ENCODE data around the gene GRSF1.
"Not testable (repeated sequence)": the region's sequence is repeated elsewhere in the genome, so short reads cannot be mapped to it uniquely, and the experiment has no call there.

GRSF1 gene

GRCh38 chr4:70839589-70840093 is at the start of gene GRSF1:
Gene GRSF1, minus strand, starts transcription at chr4:70839890. Its CDS starts 63 bp downstream, at chr4:70839827.
- peak; percentile 95 for DNase-seq (ENCODE audit: low spot score)

- no peak for DNase-seq (ENCODE audit: low spot score)
Observed at GRCh38 chr4:70885174-70885573, 45.5 kb upstream of the GRSF1 start.

GRCh38 chr4:70880739-70881138 is 41.0 kb upstream of the GRSF1 start:
- no peak for DNase-seq (ENCODE audit: low spot score)

GRCh38 chr4:70877556-70877955 is 37.9 kb upstream of the GRSF1 start:
- no peak for DNase-seq (ENCODE audit: low spot score)

- DNase-seq (ENCODE audit: low spot score) = no peak
Observed at GRCh38 chr4:70874268-70875156, 34.8 kb upstream of the GRSF1 start.

- no peak for DNase-seq (ENCODE audit: low spot score)
Observed at GRCh38 chr4:70873216-70873615, 33.5 kb upstream of the GRSF1 start.

- DNase-seq (ENCODE audit: low spot score) = no peak
Observed at GRCh38 chr4:70868778-70869177, 29.1 kb upstream of the GRSF1 start.

- DNase-seq (ENCODE audit: low spot score) = no peak
Observed at GRCh38 chr4:70863099-70863790, 23.6 kb upstream of the GRSF1 start.

- no peak for DNase-seq (ENCODE audit: low spot score)
Observed at GRCh38 chr4:70859066-70859465, 19.4 kb upstream of the GRSF1 start.

- DNase-seq (ENCODE audit: low spot score) = no peak
Observed at GRCh38 chr4:70858454-70858853, 18.8 kb upstream of the GRSF1 start.

- no peak for DNase-seq (ENCODE audit: low spot score)
Observed at GRCh38 chr4:70855464-70855863, 15.8 kb upstream of the GRSF1 start.

- DNase-seq (ENCODE audit: low spot score) = no peak
Observed at GRCh38 chr4:70849291-70849690, 9.6 kb upstream of the GRSF1 start.

GRCh38 chr4:70844180-70844579 is 4.5 kb upstream of the GRSF1 start:
- DNase-seq (ENCODE audit: low spot score) = no peak

- no peak for DNase-seq (ENCODE audit: low spot score)
Observed at GRCh38 chr4:70842761-70843435, 3.2 kb upstream of the GRSF1 start.

GRCh38 chr4:70841951-70842350 is 2.3 kb upstream of the GRSF1 start:
- no peak for DNase-seq (ENCODE audit: low spot score)

GRCh38 chr4:70841211-70841610 is 1.5 kb upstream of the GRSF1 start:
- no peak for DNase-seq (ENCODE audit: low spot score)

GRCh38 chr4:70840631-70841030 is 941 bp upstream of the GRSF1 start:
- not testable (repeated sequence) for DNase-seq (ENCODE audit: low spot score)

GRCh38 chr4:70840137-70840536 is 447 bp upstream of the GRSF1 start:
- DNase-seq (ENCODE audit: low spot score) = peak; percentile 57

GRCh38 chr4:70838666-70839588 is 763 bp downstream of the GRSF1 start:
- DNase-seq (ENCODE audit: low spot score) = peak; percentile 68

- DNase-seq (ENCODE audit: low spot score) = no peak
Observed at GRCh38 chr4:70838204-70838603, 1.5 kb downstream of the GRSF1 start.

- no peak for DNase-seq (ENCODE audit: low spot score)
Observed at GRCh38 chr4:70836081-70836480, 3.6 kb downstream of the GRSF1 start.
